K562 (cell line): ENCODE measurements around the gene MANEA. TPM values are rescaled to one million over a fixed set of nuclear protein-coding genes. Genes with fewer than 3 reads are reported as not detected.

Experiments used
- ATAC-seq: fragments of 200-7000 bp; cut with Tn5 transposase; 3 replicates; pipeline ENCODE4 v1.9.1; 2020; ENCODE audit warnings: moderate library complexity
- BruUV-seq: library from RNA; stranded (reverse); fragments of 400-500 nt; replicated peaks from 2 replicates; lab custom pipeline; 2021; lab: Mats Ljungman, UMichigan
- CTCF ChIA-PET: fragments of 300-600 bp; formaldehyde crosslinking; extraction: SDS; loops from one replicate; lab custom pipeline; 2021; ENCODE audit warnings: low intra/inter-chr PET ratio; lab: Yijun Ruan, JAX
- POLR2A ChIA-PET: fragments of 300-600, 350-650 bp; sonication (Branson Sonifier 250); formaldehyde crosslinking; extraction: SDS; loops from one replicate; lab custom pipeline; 2021; ENCODE audit warnings: antibody characterized with exemption, inconsistent platforms; lab: Yijun Ruan, JAX
- DNase-seq, 4 experiments: peaks; one replicate each; pipeline versions ENCODE4 v3.0.0 to v3.0.0-alpha.2; 2011 to 2018; ENCODE audit warnings: low spot score in 3 of 4, mixed read lengths in 3 of 4; ENCODE audit errors: extremely low read depth in 1 of 4
- FAIRE-seq: peaks from 2 replicates; lab custom pipeline; 2011; peaks lifted over from hg19 to GRCh38; lab: Jason Lieb, UNC
- H2AFZ ChIP-seq: 2 replicates; pipeline ENCODE4 v1.6.0; 2011; ENCODE audit warnings: low read depth, low read length, control low read depth, inconsistent platforms
- H3K27ac ChIP-seq: fragments of 200-600 bp; 3 replicates; pipeline ENCODE4 v1.8.0; 2011; ENCODE audit warnings: low read depth, mild to moderate bottlenecking, control low read depth, inconsistent platforms, low read length, moderate library complexity, mixed read lengths; ENCODE audit errors: extremely low read depth
- H3K27me3 ChIP-seq, 2 experiments: fragments of 300-600 bp in 1 of 2; 2 replicates in 1 of 2; 3 replicates in 1 of 2; pipeline versions ENCODE4 v1.6.0 to v1.8.0; 2011; ENCODE audit warnings: inconsistent platforms in 2 of 2, low read length in 2 of 2, mild to moderate bottlenecking in 1 of 2, mixed read lengths in 1 of 2, moderate library complexity in 1 of 2; ENCODE audit not compliant: control insufficient read depth in 2 of 2, insufficient read depth in 2 of 2
- H3K36me3 ChIP-seq: fragments of 300-600 bp; 3 replicates; pipeline ENCODE4 v1.8.0; 2011; ENCODE audit warnings: mild to moderate bottlenecking, low read length, inconsistent platforms; ENCODE audit not compliant: control insufficient read depth, insufficient read depth
- H3K4me1 ChIP-seq, 2 experiments: fragments of 200-600 bp in 1 of 2; replicated peaks in 1 of 2; 2 replicates in 1 of 2; 3 replicates in 1 of 2; pipeline versions ENCODE4 v1.5.1 to v1.8.0; 2011; ENCODE audit warnings: inconsistent platforms in 2 of 2, low read length in 2 of 2, mild to moderate bottlenecking in 1 of 2, mixed read lengths in 1 of 2, moderate library complexity in 1 of 2; ENCODE audit not compliant: control insufficient read depth in 2 of 2, insufficient read depth in 2 of 2
- H3K4me2 ChIP-seq: 2 replicates; pipeline ENCODE4 v1.6.1; 2011; ENCODE audit warnings: low read length, control low read depth, inconsistent platforms, mixed read lengths; ENCODE audit not compliant: insufficient read depth
- H3K4me3 ChIP-seq: fragments of 200-600 bp; sonication (generic), shearing (Covaris generic); 2 replicates; pipeline ENCODE4 v1.5.1; 2016; ENCODE audit warnings: control low read depth, inconsistent platforms
- H3K79me2 ChIP-seq: fragments of 200-600 bp; 3 replicates; pipeline ENCODE4 v1.8.0; 2011; ENCODE audit warnings: low read length, inconsistent platforms; ENCODE audit not compliant: control insufficient read depth, insufficient read depth
- H3K9ac ChIP-seq, 2 experiments: 2 replicates each; pipeline versions ENCODE4 v1.6.0 to v1.6.1; 2011; ENCODE audit warnings: low read depth in 2 of 2, low read length in 2 of 2, control low read depth in 1 of 2, inconsistent platforms in 1 of 2, mild to moderate bottlenecking in 1 of 2, mixed read lengths in 1 of 2; ENCODE audit not compliant: insufficient read depth in 1 of 2
- H3K9me1 ChIP-seq: one replicate; pipeline ENCODE4 v1.6.0; 2011; ENCODE audit warnings: inconsistent platforms, mild to moderate bottlenecking, low read length, moderate library complexity; ENCODE audit not compliant: control insufficient read depth, insufficient read depth
- H3K9me3 ChIP-seq: replicated peaks from 2 replicates; pipeline ENCODE4 v1.5.1; 2011; ENCODE audit warnings: low read depth, low read length, inconsistent platforms; ENCODE audit not compliant: control insufficient read depth, insufficient read depth
- H4K20me1 ChIP-seq: replicated peaks from 2 replicates; pipeline ENCODE4 v1.6.1; 2011; ENCODE audit warnings: low read length, inconsistent platforms, mixed read lengths; ENCODE audit not compliant: control insufficient read depth, insufficient read depth
- FOSL1 ChIP-seq: fragments of 200-800 bp; sonication (Bioruptor generic); conservative IDR thresholded peaks from 2 replicates; pipeline ENCODE4 v1.6.1; 2016; ENCODE audit warnings: missing genetic modification characterization, missing compliant biosample characterization
- FOXJ3 ChIP-seq: sonication (generic); formaldehyde crosslinking; IDR thresholded peaks from 2 replicates; pipeline ENCODE4 v1.4.0; 2020; ENCODE audit warnings: mild to moderate bottlenecking, missing genetic modification reagents
- KDM2B ChIP-seq: fragments of 250-450 bp; sonication (Bioruptor Pico); IDR thresholded peaks from 2 replicates; pipeline ENCODE4 v1.8.0; 2021; ENCODE audit warnings: mild to moderate bottlenecking, moderate library complexity
- NR2F6 ChIP-seq: fragments of 450-650 bp; formaldehyde crosslinking; IDR thresholded peaks from 2 replicates; pipeline ENCODE4 v1.4.0; 2020; ENCODE audit warnings: mild to moderate bottlenecking
- PTBP1 ChIP-seq: fragments of 200-400 bp; formaldehyde crosslinking; IDR thresholded peaks from 2 replicates; pipeline ENCODE4 v1.6.1; 2017; ENCODE audit warnings: low read depth, low read length
- TBL1XR1 ChIP-seq, 2 experiments: IDR thresholded peaks; 2 replicates each; pipeline ENCODE4 v1.6.1; 2012; ENCODE audit warnings: improper control_type of control experiment in 2 of 2, low read length in 2 of 2, mild to moderate bottlenecking in 1 of 2
- TFE3 ChIP-seq: fragments of 450-650 bp; formaldehyde crosslinking; IDR thresholded peaks from 2 replicates; pipeline ENCODE4 v1.4.0; 2020; ENCODE audit warnings: mild to moderate bottlenecking, mixed read lengths
- ZNF121 ChIP-seq: sonication (generic); formaldehyde crosslinking; conservative IDR thresholded peaks from 2 replicates; pipeline ENCODE4 v1.8.0; 2022; ENCODE audit warnings: missing genetic modification reagents
- ZNF184 ChIP-seq: sonication (generic); formaldehyde crosslinking; IDR thresholded peaks from 2 replicates; pipeline ENCODE4 v1.5.0; 2020; ENCODE audit warnings: missing genetic modification reagents
- ZNF583 ChIP-seq: fragments of 250-450 bp; sonication (Bioruptor Pico); IDR thresholded peaks from 2 replicates; pipeline ENCODE4 v1.4.0; 2020
- ZNF778 ChIP-seq: fragments of 450-650 bp; formaldehyde crosslinking; IDR thresholded peaks from 2 replicates; pipeline ENCODE4 v1.4.0; 2020; ENCODE audit warnings: mild to moderate bottlenecking, moderate library complexity
- ZZZ3 ChIP-seq: fragments of 450-650 bp; IDR thresholded peaks from 2 replicates; pipeline ENCODE4 v1.6.1; 2016; ENCODE audit warnings: antibody characterized with exemption, mild to moderate bottlenecking, moderate library complexity
- WGBS: fragments of 100-300 bp; shearing (Covaris generic); methylation state at CpG from one replicate; pipeline ENCODE4 v1.1.6; 2016; ENCODE audit warnings: low coverage, mixed read lengths; ENCODE audit not compliant: insufficient coverage; ENCODE audit errors: missing lambda C conversion rate; 5-methylcytosine and 5-hydroxymethylcytosine counted together
- in situ Hi-C: fragments of 300-500 bp; cut with MboI; formaldehyde crosslinking; loops from 4 replicates; pipeline ENCODE4 v1.15.0; 2018; ENCODE audit warnings: inconsistent platforms, mixed read lengths
- intact Hi-C: fragments of 100-400 bp; cut with micrococcal nuclease; formaldehyde crosslinking; loops from 2 replicates; pipeline ENCODE4 v1.14.2; 2022
- polyA plus RNA-seq, 8 experiments: library from polyadenylated mRNA; depleted of rRNA in 4 of 8; stranded (reverse) in 5 of 8; unstranded in 3 of 8; fragments of >200 nt; fragmentation: Nextera tagmentation in 2 of 8; fragmentation: Illumina TruSeq in 1 of 8; extraction: Ambion mirVana in 2 of 8; extraction: Trizol in 1 of 8; gene quantifications; 2 replicates each; pipeline versions ENCODE4 v1.2.1 to v1.2.3, GENCODE V29; 2011 to 2014; ENCODE audit warnings: inconsistent platforms in 1 of 8, missing spikeins in 1 of 8
- total RNA-seq, 7 experiments: library from RNA; depleted of rRNA in 6 of 7; stranded (reverse); fragments of >200 nt in 6 of 7; fragmentation: Illumina TruSeq in 2 of 7; extraction: Trizol in 2 of 7; gene quantifications; 2 replicates each; pipeline versions ENCODE4 v1.2.1 to v1.2.3, GENCODE V29; 2011 to 2021; ENCODE audit warnings: low replicate concordance in 1 of 7
- TF ChIP-seq, protein P1 (sequence below): fragments of 250-450 bp; sonication (Bioruptor Pico); IDR thresholded peaks from 2 replicates; pipeline ENCODE4 v1.5.0; 2020; ENCODE audit warnings: mild to moderate bottlenecking

The MANEA gene
- total and polyA plus RNA-seq, 9 of the 15 experiments (the other 6 are each of a cell fraction or from before 2014, with no cell fraction given): 4.8 to 16.1 (median 11.4) TPM

DNA sequence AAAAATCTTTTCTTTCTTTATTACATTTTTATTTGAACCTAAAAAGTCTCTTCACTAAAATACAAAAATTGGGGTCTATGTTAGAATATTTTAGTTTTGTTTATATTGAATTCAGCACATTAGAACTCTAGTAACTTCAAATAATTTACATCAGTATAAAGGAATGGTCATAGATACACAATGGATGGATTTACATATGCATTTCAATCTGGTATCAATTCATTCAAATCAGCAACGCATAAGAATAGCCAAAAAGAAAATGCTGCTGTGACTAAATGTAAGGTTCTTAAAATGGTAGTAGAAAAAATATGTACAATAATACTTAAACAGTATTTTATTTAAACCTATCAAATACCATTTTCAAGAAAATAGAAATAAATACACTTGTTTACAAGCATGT lies 47.6 kb upstream of the MANEA start:
- H2AFZ ChIP-seq: no peak overlapping the region
- no peak overlapping the region for H3K4me3 ChIP-seq
- H3K4me1 ChIP-seq: no peaks in the 10 kb centered on the region
- DNase-seq (no peak), ATAC-seq (no peak), FAIRE-seq (no peak)
- TF ChIP-seq ZNF184: no peak
- no peak for TF ChIP-seq PTBP1
- TF ChIP-seq FOSL1 (tag): no peak
- TF ChIP-seq NR2F6 (CRISPR knock-in tag): no peak
- no peak for TF ChIP-seq TBL1XR1 (IDR thresholded peaks at IDR 0.05; ENCODE audit: low read length in 2 of 2)
- TF ChIP-seq, protein P1, sequence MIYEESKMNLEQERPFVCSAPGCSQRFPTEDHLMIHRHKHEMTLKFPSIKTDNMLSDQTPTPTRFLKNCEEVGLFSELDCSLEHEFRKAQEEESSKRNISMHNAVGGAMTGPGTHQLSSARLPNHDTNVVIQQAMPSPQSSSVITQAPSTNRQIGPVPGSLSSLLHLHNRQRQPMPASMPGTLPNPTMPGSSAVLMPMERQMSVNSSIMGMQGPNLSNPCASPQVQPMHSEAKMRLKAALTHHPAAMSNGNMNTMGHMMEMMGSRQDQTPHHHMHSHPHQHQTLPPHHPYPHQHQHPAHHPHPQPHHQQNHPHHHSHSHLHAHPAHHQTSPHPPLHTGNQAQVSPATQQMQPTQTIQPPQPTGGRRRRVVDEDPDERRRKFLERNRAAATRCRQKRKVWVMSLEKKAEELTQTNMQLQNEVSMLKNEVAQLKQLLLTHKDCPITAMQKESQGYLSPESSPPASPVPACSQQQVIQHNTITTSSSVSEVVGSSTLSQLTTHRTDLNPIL: no peak
- TF ChIP-seq ZNF583 (CRISPR knock-in tag): no peak
- no peak for TF ChIP-seq FOXJ3 (CRISPR knock-in tag)
- TF ChIP-seq TFE3 (CRISPR knock-in tag): no peak
- TF ChIP-seq ZNF121: no peak
- no peak for TF ChIP-seq ZNF778 (CRISPR knock-in tag)
- no peak for TF ChIP-seq ZZZ3
- no peak for TF ChIP-seq KDM2B (CRISPR knock-in tag)
- H3K9ac ChIP-seq: no peak overlapping the region
- no peaks in the 10 kb centered on the region for H3K9me1 ChIP-seq
- in situ Hi-C loops: no loop called here
- 19% methylated on average over 1 of the region's 1 CpG for WGBS
- intact Hi-C loops: loop anchor here (10.0 kb wide), 1 partner anchor 95 kb away; no protein-coding TSS in a partner anchor
- no peak overlapping the region for H3K27ac ChIP-seq
- no peaks in the 10 kb centered on the region for H3K27me3 ChIP-seq
- H3K79me2 ChIP-seq: no peaks in the 10 kb centered on the region
- H3K36me3 ChIP-seq: no peaks in the 10 kb centered on the region
- BruUV-seq: no TSS peak
- no peaks in the 10 kb centered on the region for H4K20me1 ChIP-seq
- H3K9me3 ChIP-seq: no peaks in the 10 kb centered on the region
- ChIA-PET POLR2A (no interaction called here), CTCF (no interaction called here)
- H3K4me2 ChIP-seq: no peak overlapping the region
